DND-41 (cell line): ENCODE results near the gene ZFPL1.

ENCODE experiments used
- ATAC-seq: fragments of 200-7000 bp; cut with Tn5 transposase; 3 replicates; pipeline ENCODE4 v1.9.1; 2021; ENCODE audit warnings: low read depth; ENCODE audit not compliant: insufficient read depth
- DNase-seq: peaks from one replicate; pipeline ENCODE4 v3.0.0-alpha.2; 2020
- H2AFZ ChIP-seq: 2 replicates; pipeline ENCODE4 v1.6.0; 2012; ENCODE audit warnings: low read depth, low read length
- H3K27ac ChIP-seq: 2 replicates; pipeline ENCODE4 v1.5.1; 2012; ENCODE audit warnings: low read length, inconsistent platforms
- H3K27me3 ChIP-seq: fragments of 200-600 bp; sonication (generic); 2 replicates; pipeline ENCODE4 v1.6.0; 2012; ENCODE audit warnings: low read length, mild to moderate bottlenecking, inconsistent platforms; ENCODE audit not compliant: insufficient read depth, poor library complexity
- H3K36me3 ChIP-seq: 2 replicates; pipeline ENCODE4 v1.5.1; 2012; ENCODE audit warnings: low read length, inconsistent platforms; ENCODE audit not compliant: insufficient read depth
- H3K4me1 ChIP-seq: 2 replicates; pipeline ENCODE4 v1.5.1; 2012; ENCODE audit warnings: mild to moderate bottlenecking, low read length; ENCODE audit not compliant: insufficient read depth
- H3K4me2 ChIP-seq: 2 replicates; pipeline ENCODE4 v1.6.0; 2012; ENCODE audit warnings: mild to moderate bottlenecking, moderate library complexity, low read length, inconsistent platforms; ENCODE audit not compliant: insufficient read depth
- H3K4me3 ChIP-seq, 2 experiments: fragments of 200-600 bp in 1 of 2; shearing (Covaris generic) in 1 of 2; 2 replicates each; pipeline ENCODE4 v1.5.1; 2012 to 2016; ENCODE audit warnings: inconsistent platforms in 2 of 2, low read length in 2 of 2, mild to moderate bottlenecking in 2 of 2, low read depth in 1 of 2, moderate library complexity in 1 of 2
- H3K79me2 ChIP-seq: 2 replicates; pipeline ENCODE4 v1.6.0; 2012; ENCODE audit warnings: low read length, inconsistent platforms; ENCODE audit not compliant: insufficient read depth
- H3K9ac ChIP-seq: 2 replicates; pipeline ENCODE4 v1.6.0; 2012; ENCODE audit warnings: low read depth, mild to moderate bottlenecking, inconsistent platforms, low read length, moderate library complexity
- H3K9me3 ChIP-seq: 2 replicates; pipeline ENCODE4 v1.5.1; 2012; ENCODE audit warnings: low read length, moderate library complexity, mild to moderate bottlenecking, inconsistent platforms; ENCODE audit not compliant: insufficient read depth, severe bottlenecking
- H4K20me1 ChIP-seq: 2 replicates; pipeline ENCODE4 v1.6.0; 2012; ENCODE audit warnings: low read length; ENCODE audit not compliant: insufficient read depth
- CTCF ChIP-seq: IDR thresholded peaks from 2 replicates; pipeline ENCODE4 v1.5.1; 2012; ENCODE audit warnings: borderline replicate concordance, low read length, moderate library complexity, mild to moderate bottlenecking; ENCODE audit not compliant: poor library complexity, severe bottlenecking; ENCODE audit errors: extremely low read depth
- EZH2 ChIP-seq: IDR thresholded peaks from 3 replicates; pipeline ENCODE4 v1.6.1; 2012; ENCODE audit warnings: borderline replicate concordance, low read depth, mild to moderate bottlenecking, moderate library complexity, low read length, inconsistent platforms; ENCODE audit not compliant: severe bottlenecking

ZFPL1 gene

DNA sequence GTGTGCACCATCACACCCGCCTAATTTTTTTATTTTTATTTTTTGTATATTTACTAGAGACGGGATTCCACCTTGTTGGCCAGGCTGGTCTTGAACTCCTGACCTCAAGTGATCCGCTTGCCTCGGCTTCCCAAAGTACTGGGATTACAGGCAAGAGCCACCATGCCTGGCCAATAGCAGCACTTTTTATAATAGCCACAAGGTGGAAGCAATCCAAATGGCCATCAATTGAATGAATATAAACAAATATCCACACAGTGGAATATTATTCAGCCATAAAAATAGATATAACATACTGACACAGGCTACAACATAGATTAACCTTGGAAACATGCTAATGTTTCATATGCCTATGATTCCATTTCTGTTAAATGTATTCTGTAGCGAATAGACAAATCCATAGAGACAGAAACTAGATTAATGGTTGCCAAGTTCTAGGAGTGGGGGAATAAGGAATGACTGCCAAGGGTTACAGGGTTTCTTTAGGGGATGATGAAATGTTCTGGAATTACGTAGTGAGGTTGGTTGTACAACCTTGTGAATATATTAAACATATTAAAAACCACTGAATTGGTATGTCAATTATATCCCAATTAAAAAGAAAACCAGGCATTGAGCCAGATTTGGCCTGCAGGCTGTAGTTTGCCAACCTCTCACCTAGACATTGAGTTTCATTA is 16.8 kb downstream of the ZFPL1 start:
- H3K9ac ChIP-seq = no peak overlapping the region
- no peak overlapping the region for H3K4me3 ChIP-seq
- no peak overlapping the region for H2AFZ ChIP-seq
- H3K79me2 ChIP-seq = peaks cover 83% of the 10 kb centered on the region
- peaks cover 42% of the 10 kb centered on the region for H3K36me3 ChIP-seq
- H3K4me1 ChIP-seq = peaks cover 23% of the 10 kb centered on the region
- no peak overlapping the region for H3K4me2 ChIP-seq
- H3K27ac ChIP-seq = no peak overlapping the region
- H3K9me3 ChIP-seq = no peaks in the 10 kb centered on the region
- no peak for TF ChIP-seq EZH2
- TF ChIP-seq CTCF = peak; percentile 3
- DNase-seq = no peak
- ATAC-seq = no peak
- no peaks in the 10 kb centered on the region for H3K27me3 ChIP-seq
- peaks cover 15% of the 10 kb centered on the region; the same call in 1 of the 2 replicates for H4K20me1 ChIP-seq

- Histone ChIP-seq H3K4me2 (no peak overlapping the region), H3K4me1 (peaks cover 13% of the 10 kb centered on the region), H3K27ac (no peak overlapping the region), H2AFZ (no peak overlapping the region), H3K79me2 (peaks cover 78% of the 10 kb centered on the region), H3K9ac (no peak overlapping the region), H3K4me3 (no peak overlapping the region), H3K9me3 (no peaks in the 10 kb centered on the region), H4K20me1 (peaks cover 15% of the 10 kb centered on the region; the same call in 1 of the 2 replicates), H3K27me3 (no peaks in the 10 kb centered on the region), H3K36me3 (peaks cover 57% of the 10 kb centered on the region)
- DNase-seq = no peak
- ATAC-seq = no peak
- TF ChIP-seq EZH2 (no peak), CTCF (no peak)
Measured at GRCh38 chr11:65102142-65103095, 18.4 kb downstream of the ZFPL1 start.

- peaks cover 67% of the 10 kb centered on the region for H3K79me2 ChIP-seq
- no peak overlapping the region for H3K27ac ChIP-seq
- H3K4me1 ChIP-seq = peaks cover 3% of the 10 kb centered on the region
- peaks cover 12% of the 10 kb centered on the region; the same call in 1 of the 2 replicates for H4K20me1 ChIP-seq
- no peaks in the 10 kb centered on the region for H3K27me3 ChIP-seq
- H3K9me3 ChIP-seq = no peaks in the 10 kb centered on the region
- DNase-seq (no peak), ATAC-seq (no peak)
- H3K36me3 ChIP-seq = peaks cover 61% of the 10 kb centered on the region
- TF ChIP-seq CTCF (no peak), EZH2 (no peak)
- no peak overlapping the region for H2AFZ ChIP-seq
- H3K4me2 ChIP-seq = no peak overlapping the region
- no peak overlapping the region for H3K4me3 ChIP-seq
- H3K9ac ChIP-seq = no peak overlapping the region
Measured at GRCh38 chr11:65103476-65103875, 19.5 kb downstream of the ZFPL1 start.
